Panc1 (cell line): ENCODE data around the gene MOV10. TPM values are rescaled to one million over a fixed set of nuclear protein-coding genes. Genes with fewer than 3 reads are reported as not detected.

Experiments used
- ATAC-seq: fragments of 200-7000 bp; cut with Tn5 transposase; 2 replicates; pipeline ENCODE4 v1.9.1; 2020; ENCODE audit warnings: mild to moderate bottlenecking, moderate library complexity
- BruUV-seq: library from RNA; stranded (reverse); fragments of 400-500 nt; replicated peaks from 2 replicates; lab custom pipeline; 2021; lab: Mats Ljungman, UMichigan
- CTCF ChIA-PET: fragments of 300-600 bp; sonication (Branson Sonifier 250); formaldehyde crosslinking; loops from one replicate; lab custom pipeline; 2022; ENCODE audit warnings: antibody characterized with exemption; lab: Charles Lee
- POLR2A ChIA-PET: fragments of 300-600 bp; sonication (Branson Sonifier 250); formaldehyde crosslinking; loops from one replicate; lab custom pipeline; 2022; ENCODE audit warnings: antibody characterized with exemption; lab: Charles Lee
- DNase-seq: peaks from one replicate; pipeline ENCODE4 v3.0.0-alpha.2; 2010; ENCODE audit warnings: low read depth, low spot score
- H3K27ac ChIP-seq: 2 replicates; pipeline ENCODE4 v1.5.1; 2011; ENCODE audit warnings: mild to moderate bottlenecking, low read length, inconsistent platforms
- H3K27me3 ChIP-seq: fragments of 200-500 bp; sonication (Bioruptor generic); 2 replicates; pipeline ENCODE4 v1.6.0; 2014; ENCODE audit warnings: low read length, inconsistent platforms; ENCODE audit not compliant: control insufficient read depth, insufficient read depth
- H3K36me3 ChIP-seq: fragments of 200-500 bp; sonication (Bioruptor generic); 2 replicates; pipeline ENCODE4 v1.5.1; 2014; ENCODE audit warnings: inconsistent platforms, mild to moderate bottlenecking, low read length, moderate library complexity; ENCODE audit not compliant: control insufficient read depth, insufficient read depth
- H3K4me1 ChIP-seq: 2 replicates; pipeline ENCODE4 v1.5.1; 2011; ENCODE audit warnings: inconsistent platforms, mild to moderate bottlenecking, low read length, moderate library complexity; ENCODE audit not compliant: control insufficient read depth, insufficient read depth
- H3K4me3 ChIP-seq, 2 experiments: 2 replicates each; pipeline ENCODE4 v1.5.1; 2011 to 2012; ENCODE audit warnings: low read depth in 2 of 2, low read length in 2 of 2, mild to moderate bottlenecking in 2 of 2, inconsistent platforms in 1 of 2, moderate library complexity in 1 of 2
- H3K9me3 ChIP-seq: fragments of 200-500 bp; sonication (Bioruptor generic); 2 replicates; pipeline ENCODE4 v1.5.1; 2014; ENCODE audit warnings: low read depth, mild to moderate bottlenecking, inconsistent platforms, low read length, moderate library complexity; ENCODE audit not compliant: control insufficient read depth, insufficient read depth
- POLR2AphosphoS5 ChIP-seq: IDR thresholded peaks from 2 replicates; pipeline ENCODE4 v1.6.1; 2012; ENCODE audit warnings: mild to moderate bottlenecking, low read depth, low read length, moderate library complexity
- SIN3A ChIP-seq: IDR thresholded peaks from 2 replicates; pipeline ENCODE4 v1.6.1; 2012; ENCODE audit warnings: low read depth, mild to moderate bottlenecking, low read length, moderate library complexity, borderline replicate concordance; ENCODE audit not compliant: insufficient read depth
- TCF7L2 ChIP-seq: IDR thresholded peaks from 2 replicates; pipeline ENCODE4 v1.6.1; 2011; ENCODE audit warnings: mild to moderate bottlenecking, low read depth, low read length, inconsistent platforms
- in situ Hi-C: cut with HindIII; loops from 2 replicates; pipeline ENCODE4 v1.10.0; 2016; ENCODE audit warnings: low sequenced_read_pairs, low pct_unique_long_range_greater_than_20kb
- intact Hi-C: fragments of 100-400 bp; cut with micrococcal nuclease; formaldehyde crosslinking; loops from one replicate; pipeline ENCODE4 v1.10.0; 2022; ENCODE audit not compliant: unreplicated experiment
- total RNA-seq: library from RNA; stranded (reverse); gene quantifications from one replicate; pipeline ENCODE4 v1.2.1, GENCODE V29; 2021; ENCODE audit not compliant: unreplicated experiment
- TF ChIP-seq, protein P1 (sequence below): fragments of 450-650 bp; IDR thresholded peaks from 2 replicates; pipeline ENCODE4 v1.5.1; 2017; ENCODE audit warnings: mild to moderate bottlenecking
- TF ChIP-seq, protein P2 (sequence below), 2 experiments: IDR thresholded peaks; 2 replicates each; pipeline ENCODE4 v1.6.1; 2011 to 2012; ENCODE audit warnings: low read depth in 2 of 2, control low read depth in 1 of 2, low read length in 1 of 2, mild to moderate bottlenecking in 1 of 2, moderate library complexity in 1 of 2; ENCODE audit not compliant: insufficient read depth in 1 of 2

MOV10 gene
- total RNA-seq, 1 experiment from 2014 or later = 106 TPM

DNA sequence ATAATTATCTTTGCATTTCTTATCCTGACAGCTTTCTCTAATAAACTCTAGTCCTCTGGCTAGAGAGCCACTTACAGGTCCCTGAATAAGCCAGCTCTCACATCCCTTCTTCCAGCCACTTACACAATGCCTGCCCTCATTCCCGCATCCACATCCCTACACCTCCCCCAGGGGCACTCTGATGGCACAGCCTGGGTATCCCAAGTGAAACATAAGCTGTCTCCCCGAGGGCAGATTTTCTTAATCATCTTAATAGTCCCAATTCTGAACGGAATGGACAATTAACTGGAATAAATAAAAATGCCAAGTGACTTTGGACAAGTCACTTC is 27.6 kb downstream of the MOV10 start:
- POLR2A ChIA-PET = interaction anchor here (0.7 kb wide), 1 partner anchor 19 kb away, joined by 3 read pairs; no protein-coding TSS in a partner anchor
- TF ChIP-seq SIN3A (no peak), POLR2AphosphoS5 (no peak), TCF7L2 (no peak)
- TF ChIP-seq, protein P1, sequence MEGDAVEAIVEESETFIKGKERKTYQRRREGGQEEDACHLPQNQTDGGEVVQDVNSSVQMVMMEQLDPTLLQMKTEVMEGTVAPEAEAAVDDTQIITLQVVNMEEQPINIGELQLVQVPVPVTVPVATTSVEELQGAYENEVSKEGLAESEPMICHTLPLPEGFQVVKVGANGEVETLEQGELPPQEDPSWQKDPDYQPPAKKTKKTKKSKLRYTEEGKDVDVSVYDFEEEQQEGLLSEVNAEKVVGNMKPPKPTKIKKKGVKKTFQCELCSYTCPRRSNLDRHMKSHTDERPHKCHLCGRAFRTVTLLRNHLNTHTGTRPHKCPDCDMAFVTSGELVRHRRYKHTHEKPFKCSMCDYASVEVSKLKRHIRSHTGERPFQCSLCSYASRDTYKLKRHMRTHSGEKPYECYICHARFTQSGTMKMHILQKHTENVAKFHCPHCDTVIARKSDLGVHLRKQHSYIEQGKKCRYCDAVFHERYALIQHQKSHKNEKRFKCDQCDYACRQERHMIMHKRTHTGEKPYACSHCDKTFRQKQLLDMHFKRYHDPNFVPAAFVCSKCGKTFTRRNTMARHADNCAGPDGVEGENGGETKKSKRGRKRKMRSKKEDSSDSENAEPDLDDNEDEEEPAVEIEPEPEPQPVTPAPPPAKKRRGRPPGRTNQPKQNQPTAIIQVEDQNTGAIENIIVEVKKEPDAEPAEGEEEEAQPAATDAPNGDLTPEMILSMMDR = no peak
- TF ChIP-seq, protein P2, sequence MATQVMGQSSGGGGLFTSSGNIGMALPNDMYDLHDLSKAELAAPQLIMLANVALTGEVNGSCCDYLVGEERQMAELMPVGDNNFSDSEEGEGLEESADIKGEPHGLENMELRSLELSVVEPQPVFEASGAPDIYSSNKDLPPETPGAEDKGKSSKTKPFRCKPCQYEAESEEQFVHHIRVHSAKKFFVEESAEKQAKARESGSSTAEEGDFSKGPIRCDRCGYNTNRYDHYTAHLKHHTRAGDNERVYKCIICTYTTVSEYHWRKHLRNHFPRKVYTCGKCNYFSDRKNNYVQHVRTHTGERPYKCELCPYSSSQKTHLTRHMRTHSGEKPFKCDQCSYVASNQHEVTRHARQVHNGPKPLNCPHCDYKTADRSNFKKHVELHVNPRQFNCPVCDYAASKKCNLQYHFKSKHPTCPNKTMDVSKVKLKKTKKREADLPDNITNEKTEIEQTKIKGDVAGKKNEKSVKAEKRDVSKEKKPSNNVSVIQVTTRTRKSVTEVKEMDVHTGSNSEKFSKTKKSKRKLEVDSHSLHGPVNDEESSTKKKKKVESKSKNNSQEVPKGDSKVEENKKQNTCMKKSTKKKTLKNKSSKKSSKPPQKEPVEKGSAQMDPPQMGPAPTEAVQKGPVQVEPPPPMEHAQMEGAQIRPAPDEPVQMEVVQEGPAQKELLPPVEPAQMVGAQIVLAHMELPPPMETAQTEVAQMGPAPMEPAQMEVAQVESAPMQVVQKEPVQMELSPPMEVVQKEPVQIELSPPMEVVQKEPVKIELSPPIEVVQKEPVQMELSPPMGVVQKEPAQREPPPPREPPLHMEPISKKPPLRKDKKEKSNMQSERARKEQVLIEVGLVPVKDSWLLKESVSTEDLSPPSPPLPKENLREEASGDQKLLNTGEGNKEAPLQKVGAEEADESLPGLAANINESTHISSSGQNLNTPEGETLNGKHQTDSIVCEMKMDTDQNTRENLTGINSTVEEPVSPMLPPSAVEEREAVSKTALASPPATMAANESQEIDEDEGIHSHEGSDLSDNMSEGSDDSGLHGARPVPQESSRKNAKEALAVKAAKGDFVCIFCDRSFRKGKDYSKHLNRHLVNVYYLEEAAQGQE (IDR thresholded peaks at IDR 0.05; ENCODE audit: insufficient read depth in 1 of 2, low read depth in 2 of 2, low read length in 1 of 2) = no peak
- intact Hi-C loops = no loop called here
- CTCF ChIA-PET = interaction anchor here (0.6 kb wide), 2 partner anchors 330 to 675 kb away, joined by 3 to 4 read pairs; no protein-coding TSS in a partner anchor
- Histone ChIP-seq H3K4me3 (no peak overlapping the region), H3K4me1 (peaks cover 57% of the 10 kb centered on the region), H3K9me3 (no peaks in the 10 kb centered on the region), H3K27ac (peak overlapping the region; percentile 54; the same call in 1 of the 2 replicates), H3K27me3 (no peaks in the 10 kb centered on the region), H3K36me3 (peaks cover 2% of the 10 kb centered on the region)
- BruUV-seq = no TSS peak
- no peak for DNase-seq
- ATAC-seq = no peak
- in situ Hi-C loops = no loop called here

GRCh38 chr1:112702420-112703261 is 28.2 kb downstream of the MOV10 start:
- peaks cover 57% of the 10 kb centered on the region for H3K4me1 ChIP-seq
- H3K27ac ChIP-seq = peak overlapping the region; percentile 54; the same call in 1 of the 2 replicates
- H3K4me3 ChIP-seq = no peak overlapping the region
- H3K9me3 ChIP-seq = no peaks in the 10 kb centered on the region
- in situ Hi-C loops (no loop called here), intact Hi-C loops (no loop called here)
- TF ChIP-seq TCF7L2 (no peak), POLR2AphosphoS5 (no peak), SIN3A (no peak)
- TF ChIP-seq, protein P2 (IDR thresholded peaks at IDR 0.05; ENCODE audit: insufficient read depth in 1 of 2, low read depth in 2 of 2, low read length in 1 of 2) = no peak
- TF ChIP-seq, protein P1 = no peak
- no peaks in the 10 kb centered on the region for H3K27me3 ChIP-seq
- ChIA-PET CTCF (interaction anchor here (0.6 kb wide), 3 partner anchors 9 to 676 kb away, joined by 3 to 4 read pairs (median 3); no protein-coding TSS in a partner anchor), POLR2A (interaction anchor here (0.7 kb wide), 1 partner anchor 19 kb away, joined by 3 read pairs; no protein-coding TSS in a partner anchor)
- H3K36me3 ChIP-seq = peaks cover 2% of the 10 kb centered on the region
- BruUV-seq = no TSS peak
- no peak for ATAC-seq
- DNase-seq = no peak
